Body of pancreas (tissue), 4 donors: ENCODE results near the gene VEGFD.

Source experiments
- POLR2A ChIP-seq, 3 donors: fragments of 450-650 bp; IDR thresholded peaks; one replicate each; pipeline ENCODE4 v1.6.1; 2016; ENCODE audit warnings: antibody characterized with exemption in 3 of 3, mild to moderate bottlenecking in 2 of 3
- TF ChIP-seq, protein P1 (sequence below), 7 experiments: fragments of 450-650 bp in 4 of 7; fragments of 200-600 bp in 3 of 7; sonication (generic) in 3 of 7; IDR thresholded peaks; one replicate each; pipeline ENCODE4 v1.5.1; 2016 to 2019; ENCODE audit warnings: antibody characterized with exemption in 7 of 7

DNA sequence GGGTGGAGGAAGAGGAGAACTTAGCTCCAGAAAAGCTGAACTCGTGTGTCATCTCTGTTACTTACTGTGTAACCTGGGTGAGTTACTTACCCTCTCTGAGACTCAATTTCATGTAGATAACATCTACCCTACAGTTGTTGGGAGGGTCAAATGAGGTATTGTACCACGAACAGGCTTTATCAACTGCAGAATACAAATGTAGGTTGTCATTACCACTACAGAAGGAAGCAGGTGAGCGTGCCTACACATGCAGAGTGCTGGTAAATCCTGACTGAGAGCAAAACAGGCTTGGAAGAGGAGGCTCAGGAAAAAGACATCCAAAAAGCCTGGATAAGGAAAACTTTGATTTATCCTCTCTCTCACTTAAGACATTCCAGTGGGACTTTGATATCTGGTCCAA, 56.1 kb downstream of the VEGFD start:
- TF ChIP-seq, protein P1, sequence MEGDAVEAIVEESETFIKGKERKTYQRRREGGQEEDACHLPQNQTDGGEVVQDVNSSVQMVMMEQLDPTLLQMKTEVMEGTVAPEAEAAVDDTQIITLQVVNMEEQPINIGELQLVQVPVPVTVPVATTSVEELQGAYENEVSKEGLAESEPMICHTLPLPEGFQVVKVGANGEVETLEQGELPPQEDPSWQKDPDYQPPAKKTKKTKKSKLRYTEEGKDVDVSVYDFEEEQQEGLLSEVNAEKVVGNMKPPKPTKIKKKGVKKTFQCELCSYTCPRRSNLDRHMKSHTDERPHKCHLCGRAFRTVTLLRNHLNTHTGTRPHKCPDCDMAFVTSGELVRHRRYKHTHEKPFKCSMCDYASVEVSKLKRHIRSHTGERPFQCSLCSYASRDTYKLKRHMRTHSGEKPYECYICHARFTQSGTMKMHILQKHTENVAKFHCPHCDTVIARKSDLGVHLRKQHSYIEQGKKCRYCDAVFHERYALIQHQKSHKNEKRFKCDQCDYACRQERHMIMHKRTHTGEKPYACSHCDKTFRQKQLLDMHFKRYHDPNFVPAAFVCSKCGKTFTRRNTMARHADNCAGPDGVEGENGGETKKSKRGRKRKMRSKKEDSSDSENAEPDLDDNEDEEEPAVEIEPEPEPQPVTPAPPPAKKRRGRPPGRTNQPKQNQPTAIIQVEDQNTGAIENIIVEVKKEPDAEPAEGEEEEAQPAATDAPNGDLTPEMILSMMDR (IDR thresholded peaks at IDR 0.05) = no peak
- TF ChIP-seq POLR2A (IDR thresholded peaks at IDR 0.05) = no peak
